Measurements from ENCODE around the gene CTU2.

Gene CTU2

DNA sequence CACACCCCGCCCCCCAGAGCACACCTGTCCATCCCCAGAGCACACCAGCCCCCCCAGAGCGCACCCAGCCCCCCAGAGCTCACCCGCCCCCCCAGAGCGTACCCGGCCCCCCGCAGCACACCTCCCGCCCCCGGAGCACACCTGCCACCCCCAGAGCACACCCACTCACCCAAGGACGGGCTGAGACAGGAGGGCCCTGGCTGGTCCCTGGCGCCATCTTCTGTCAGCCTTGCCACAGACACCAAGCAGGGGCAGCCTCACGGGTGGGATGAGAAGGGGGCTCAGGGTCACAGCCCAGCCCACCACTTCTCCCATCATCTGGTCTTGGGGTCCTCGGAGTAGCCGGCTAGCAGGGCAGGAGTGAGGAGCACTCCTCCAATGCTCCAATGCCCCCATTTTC, 46.9 kb downstream of the CTU2 start:
- Histone ChIP-seq H2AFZ (ENCODE audit: low read length) (no peak overlapping the region), H3K9ac (ENCODE audit: low read length) (no peak overlapping the region), H3K4me2 (ENCODE audit: low read length) (no peak overlapping the region), H3K27me3 (ENCODE audit: insufficient read depth, low read length) (peaks cover 3% of the 10 kb centered on the region; the same call in 1 of the 2 replicates), H3K4me1 (ENCODE audit: insufficient read depth, low read length, severe bottlenecking) (no peaks in the 10 kb centered on the region), H4K20me1 (ENCODE audit: insufficient read depth, low read length) (no peaks in the 10 kb centered on the region), H3F3A (ENCODE audit: insufficient read depth, low read length) (no peaks in the 10 kb centered on the region), H3K27ac (ENCODE audit: low read depth, low read length, poor library complexity, severe bottlenecking) (no peak overlapping the region), H3K79me2 (ENCODE audit: insufficient read depth, low read length) (no peaks in the 10 kb centered on the region), H3K9me3 (ENCODE audit: low read length) (no peaks in the 10 kb centered on the region), H3K36me3 (ENCODE audit: insufficient read depth, low read length) (no peaks in the 10 kb centered on the region), H3K9me2 (ENCODE audit: low read depth, low read length) (no peaks in the 10 kb centered on the region), H3K4me3 (ENCODE audit: low read depth, low read length, poor library complexity, severe bottlenecking) (no peak overlapping the region)
- TF ChIP-seq, protein P1, sequence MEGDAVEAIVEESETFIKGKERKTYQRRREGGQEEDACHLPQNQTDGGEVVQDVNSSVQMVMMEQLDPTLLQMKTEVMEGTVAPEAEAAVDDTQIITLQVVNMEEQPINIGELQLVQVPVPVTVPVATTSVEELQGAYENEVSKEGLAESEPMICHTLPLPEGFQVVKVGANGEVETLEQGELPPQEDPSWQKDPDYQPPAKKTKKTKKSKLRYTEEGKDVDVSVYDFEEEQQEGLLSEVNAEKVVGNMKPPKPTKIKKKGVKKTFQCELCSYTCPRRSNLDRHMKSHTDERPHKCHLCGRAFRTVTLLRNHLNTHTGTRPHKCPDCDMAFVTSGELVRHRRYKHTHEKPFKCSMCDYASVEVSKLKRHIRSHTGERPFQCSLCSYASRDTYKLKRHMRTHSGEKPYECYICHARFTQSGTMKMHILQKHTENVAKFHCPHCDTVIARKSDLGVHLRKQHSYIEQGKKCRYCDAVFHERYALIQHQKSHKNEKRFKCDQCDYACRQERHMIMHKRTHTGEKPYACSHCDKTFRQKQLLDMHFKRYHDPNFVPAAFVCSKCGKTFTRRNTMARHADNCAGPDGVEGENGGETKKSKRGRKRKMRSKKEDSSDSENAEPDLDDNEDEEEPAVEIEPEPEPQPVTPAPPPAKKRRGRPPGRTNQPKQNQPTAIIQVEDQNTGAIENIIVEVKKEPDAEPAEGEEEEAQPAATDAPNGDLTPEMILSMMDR (IDR thresholded peaks at IDR 0.05; ENCODE audit: low read length) = peak; percentile 8; the same call in 1 of the 2 replicates
- TF ChIP-seq EZH2 (IDR thresholded peaks at IDR 0.05; ENCODE audit: borderline replicate concordance, low read length) = no peak

DNA sequence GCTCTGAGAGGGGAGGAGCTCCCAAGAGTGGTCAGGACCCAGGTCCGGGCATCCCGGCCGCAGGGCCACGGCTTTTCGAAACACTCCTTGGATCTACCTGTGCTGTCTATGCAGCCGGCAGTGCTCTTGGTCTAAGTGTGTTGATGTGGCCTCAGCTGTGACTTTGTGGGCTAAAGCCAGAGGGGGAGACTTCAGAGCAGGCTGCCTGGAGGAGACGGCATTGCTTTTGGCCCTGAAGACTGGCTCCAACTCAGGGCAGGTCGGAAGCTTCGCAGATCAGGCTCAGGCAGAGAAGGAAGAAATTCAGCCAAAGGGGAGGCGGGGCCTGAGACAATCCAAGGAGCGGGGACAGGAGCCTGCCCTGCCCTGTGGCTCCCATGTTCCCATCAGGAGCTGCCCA, 47.3 kb downstream of the CTU2 start:
- Histone ChIP-seq H3K4me1 (ENCODE audit: insufficient read depth, low read length, severe bottlenecking) (no peaks in the 10 kb centered on the region), H3K79me2 (ENCODE audit: insufficient read depth, low read length) (no peaks in the 10 kb centered on the region), H3K9ac (ENCODE audit: low read length) (no peak overlapping the region), H3K9me2 (ENCODE audit: low read depth, low read length) (no peaks in the 10 kb centered on the region), H3K9me3 (ENCODE audit: low read length) (no peaks in the 10 kb centered on the region), H4K20me1 (ENCODE audit: insufficient read depth, low read length) (no peaks in the 10 kb centered on the region), H3K4me2 (ENCODE audit: low read length) (no peak overlapping the region), H3K36me3 (ENCODE audit: insufficient read depth, low read length) (no peaks in the 10 kb centered on the region), H3K27ac (ENCODE audit: low read depth, low read length, poor library complexity, severe bottlenecking) (no peak overlapping the region), H3K4me3 (ENCODE audit: low read depth, low read length, poor library complexity, severe bottlenecking) (no peak overlapping the region), H2AFZ (ENCODE audit: low read length) (no peak overlapping the region), H3F3A (ENCODE audit: insufficient read depth, low read length) (no peaks in the 10 kb centered on the region), H3K27me3 (ENCODE audit: insufficient read depth, low read length) (peaks cover under 1% of the 10 kb centered on the region; the same call in 1 of the 2 replicates)
- TF ChIP-seq EZH2 (IDR thresholded peaks at IDR 0.05; ENCODE audit: borderline replicate concordance, low read length) = no peak
- TF ChIP-seq, protein P1 (IDR thresholded peaks at IDR 0.05; ENCODE audit: low read length) = no peak

DNA sequence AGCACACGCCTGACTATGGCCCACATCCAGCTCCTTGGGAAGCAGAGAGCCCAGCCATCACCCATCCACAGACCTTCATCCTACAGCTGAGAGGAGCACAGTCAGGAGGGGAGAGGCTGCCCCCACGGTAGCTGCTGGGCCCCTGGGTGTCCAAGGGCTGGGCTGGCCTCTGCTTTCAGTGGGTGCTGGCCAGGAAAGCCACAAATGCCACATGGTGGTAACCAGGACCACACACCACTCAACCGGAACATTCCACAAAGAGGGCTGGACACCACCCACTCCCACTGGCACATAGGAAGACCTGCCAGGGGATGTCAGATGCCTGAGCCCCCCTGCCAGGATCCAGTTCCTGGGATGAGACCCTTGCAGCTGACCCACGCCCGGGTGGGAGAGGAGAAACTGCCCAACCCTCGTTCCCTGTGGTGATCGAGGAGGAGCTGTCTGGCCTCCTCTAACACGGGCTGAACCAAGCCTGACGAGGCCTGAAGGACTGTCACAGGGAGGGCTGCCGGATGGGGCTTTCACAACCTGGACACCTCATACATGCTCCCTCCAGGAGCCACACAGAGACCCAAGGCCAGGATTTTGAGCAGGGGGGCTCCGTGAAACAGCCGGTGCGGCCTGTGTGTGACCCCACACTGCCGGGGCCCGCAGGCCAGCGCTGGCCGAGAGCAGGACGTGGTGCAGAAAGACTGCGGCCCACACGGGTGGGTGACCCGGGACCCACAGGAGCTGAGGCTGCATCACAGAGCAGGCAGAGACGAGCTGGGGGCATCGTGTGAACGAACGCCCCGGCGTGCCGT, 48.0 kb downstream of the CTU2 start:
- Histone ChIP-seq H3K9ac (ENCODE audit: low read length) (no peak overlapping the region), H3F3A (ENCODE audit: insufficient read depth, low read length) (no peaks in the 10 kb centered on the region), H3K9me3 (ENCODE audit: low read length) (no peaks in the 10 kb centered on the region), H3K4me3 (ENCODE audit: low read depth, low read length, poor library complexity, severe bottlenecking) (no peak overlapping the region), H2AFZ (ENCODE audit: low read length) (no peak overlapping the region), H3K4me1 (ENCODE audit: insufficient read depth, low read length, severe bottlenecking) (no peaks in the 10 kb centered on the region), H3K27ac (ENCODE audit: low read depth, low read length, poor library complexity, severe bottlenecking) (no peak overlapping the region), H4K20me1 (ENCODE audit: insufficient read depth, low read length) (no peaks in the 10 kb centered on the region), H3K27me3 (ENCODE audit: insufficient read depth, low read length) (no peaks in the 10 kb centered on the region), H3K79me2 (ENCODE audit: insufficient read depth, low read length) (no peaks in the 10 kb centered on the region), H3K4me2 (ENCODE audit: low read length) (no peak overlapping the region), H3K36me3 (ENCODE audit: insufficient read depth, low read length) (no peaks in the 10 kb centered on the region), H3K9me2 (ENCODE audit: low read depth, low read length) (no peaks in the 10 kb centered on the region)
- no peak for TF ChIP-seq EZH2 (IDR thresholded peaks at IDR 0.05; ENCODE audit: borderline replicate concordance, low read length)
- TF ChIP-seq, protein P1 (IDR thresholded peaks at IDR 0.05; ENCODE audit: low read length) = no peak
